Measurements from ENCODE around the gene CPT1C.

GRCh38 chr19:49667473-49667872 is 23.4 kb upstream of the CPT1C start:
- TF ChIP-seq CTCF (IDR thresholded peaks at IDR 0.05) (no peak), POLR2A (IDR thresholded peaks at IDR 0.05) (no peak)

Data from lower leg skin (tissue), 3 donors.